Measurements from ENCODE around the gene PIP5K1B.

- no peak for TF ChIP-seq POU6F1 (CRISPR knock-in tag; IDR thresholded peaks at IDR 0.05; ENCODE audit: borderline replicate concordance, low read depth)
- no peak for TF ChIP-seq GLIS3 (CRISPR knock-in tag; IDR thresholded peaks at IDR 0.05)
- no peak for TF ChIP-seq CREB5 (CRISPR knock-in tag; IDR thresholded peaks at IDR 0.05; ENCODE audit: low read depth)
- no peak for TF ChIP-seq CSDC2 (CRISPR knock-in tag; IDR thresholded peaks at IDR 0.05)
These were observed 45.2 kb downstream of the PIP5K1B start for GRCh38 chr9:68750255-68750654.

All from SK-N-SH treated with all-trans-retinoic acid at 6 μM for 48 hours (cell line).